ENCODE measurements around the gene ZNF79. TPM values are rescaled to one million over a fixed set of nuclear protein-coding genes. Genes with fewer than 3 reads are reported as not detected.

The ZNF79 gene
- total and polyA plus RNA-seq, 2 of the 8 experiments (the other 6 are each of a cell fraction or from before 2014, with no cell fraction given), result 2.4 to 7.4 TPM

DNA sequence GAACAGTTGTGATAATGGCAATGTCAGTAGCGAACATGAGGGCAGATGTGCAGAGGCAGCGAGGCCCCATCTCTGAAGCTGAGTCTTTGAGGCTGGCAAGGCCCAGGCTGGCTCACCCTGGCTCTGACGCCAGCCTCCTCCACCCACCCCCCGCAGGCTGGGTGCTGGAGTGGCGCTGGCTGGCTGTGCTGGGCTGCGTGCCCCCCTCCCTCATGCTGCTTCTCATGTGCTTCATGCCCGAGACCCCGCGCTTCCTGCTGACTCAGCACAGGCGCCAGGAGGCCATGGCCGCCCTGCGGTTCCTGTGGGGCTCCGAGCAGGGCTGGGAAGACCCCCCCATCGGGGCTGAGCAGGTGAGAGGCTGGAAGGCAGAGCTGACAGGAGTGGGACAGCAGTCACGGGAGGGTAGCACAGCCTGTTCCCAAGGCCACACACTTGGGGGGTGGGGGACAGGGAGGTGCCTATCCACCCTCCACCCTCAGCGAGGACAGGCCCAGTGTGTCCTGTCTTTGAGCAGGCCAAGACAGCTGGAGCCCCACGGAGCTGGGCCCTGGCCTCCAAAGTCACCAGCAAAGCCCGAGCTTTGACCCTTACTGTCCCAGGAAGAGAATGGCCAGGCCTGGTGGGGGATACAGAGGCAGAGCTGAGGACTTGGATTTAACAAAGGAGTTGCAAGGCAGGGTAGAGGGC lies 21.6 kb upstream of the ZNF79 start:
- Histone ChIP-seq H2BK12ac (ENCODE audit: low read depth, low read length) (no peak overlapping the region), H2BK15ac (ENCODE audit: low read length) (no peak overlapping the region), H2BK120ac (replicated peaks; ENCODE audit: low read depth, low read length) (no peak overlapping the region), H3K18ac (ENCODE audit: extremely low read depth, low read length) (no peak overlapping the region), H3K9me3 (ENCODE audit: insufficient read depth in 2 of 2, low read depth in 1 of 2, low read length in 1 of 2) (no peaks in the 10 kb centered on the region), H3K4me1 (replicated peaks in 1 of 4; ENCODE audit: control insufficient read depth in 3 of 4, insufficient read depth in 4 of 4, low read length in 3 of 4) (peaks cover 0 to 7% (median 5%) of the 10 kb centered on the region in 4 experiments; a peak in 6 of 7 replicates), H4K20me1 (replicated peaks in 1 of 2; ENCODE audit: control insufficient read depth in 1 of 2, insufficient read depth in 2 of 2, low read length in 2 of 2) (peaks cover 10 to 19% of the 10 kb centered on the region in 2 experiments), H2BK20ac (ENCODE audit: low read length) (no peak overlapping the region), H2AFZ (ENCODE audit: low read length) (no peak overlapping the region), H4K5ac (ENCODE audit: insufficient read length, low read depth, low read length) (no peak overlapping the region), H3K79me2 (ENCODE audit: control insufficient read depth in 1 of 2, insufficient read depth in 2 of 2, low read length in 2 of 2) (peaks cover 0 to 15% of the 10 kb centered on the region in 2 experiments; a peak in 1 of 4 replicates), H2AK5ac (ENCODE audit: low read depth, low read length) (no peak overlapping the region), H3K4ac (replicated peaks; ENCODE audit: insufficient read length, low read depth, low read length) (no peak overlapping the region), H4K8ac (ENCODE audit: extremely low read depth, insufficient read depth, low read length) (no peak overlapping the region), H3K36me3 (ENCODE audit: control insufficient read depth in 2 of 4, insufficient read depth in 4 of 4, low read length in 3 of 4) (peaks cover 4 to 13% (median 7%) of the 10 kb centered on the region in 4 experiments; a peak in 6 of 8 replicates), H3K79me1 (ENCODE audit: low read depth, low read length) (peaks cover 3% of the 10 kb centered on the region), H3K14ac (ENCODE audit: insufficient read length) (no peak overlapping the region), H3K27ac (ENCODE audit: low read depth, low read length) (no peak overlapping the region), H3K4me2 (ENCODE audit: insufficient read depth in 1 of 2, low read depth in 2 of 2, low read length in 2 of 2) (no peak overlapping the region), H3K4me3 (ENCODE audit: extremely low read depth in 1 of 4, insufficient read depth in 2 of 4, low read depth in 3 of 4, low read length in 4 of 4) (no peak overlapping the region), H3K23ac (ENCODE audit: insufficient read length) (no peak overlapping the region), H4K91ac (replicated peaks; ENCODE audit: insufficient read length, low read length) (no peak overlapping the region), H3K56ac (replicated peaks; ENCODE audit: insufficient read length, low read depth, low read length) (no peak overlapping the region), H3K9ac (replicated peaks in 1 of 4; ENCODE audit: extremely low read depth in 1 of 4, low read depth in 3 of 4, low read length in 3 of 4) (no peak overlapping the region), H3K27me3 (replicated peaks in 1 of 4; ENCODE audit: control insufficient read depth in 3 of 4, extremely low read depth in 1 of 4, insufficient read depth in 3 of 4, low read length in 3 of 4) (no peaks in the 10 kb centered on the region), H3K23me2 (ENCODE audit: low read depth, low read length) (peaks cover 5% of the 10 kb centered on the region; the same call in 1 of the 2 replicates), H2BK5ac (ENCODE audit: low read depth, low read length) (0 out of 2 replicates have a peak overlapping the region, but pooled peaks have one; percentile 66)
- ChIA-PET POLR2A (ENCODE audit: partially characterized antibody) (interaction anchor here (1.2 to 3.0 kb wide), 5 partner anchors 13 to 48 kb away, joined by 3 to 12 read pairs (median 4); partner anchors contain the start of genes LRSAM1, RPL12 and ZNF79), CTCF (ENCODE audit: partially characterized antibody) (interaction anchor here (0.8 to 1.9 kb wide), 6 partner anchors 8 to 149 kb away, joined by 3 to 10 read pairs (median 3); no protein-coding TSS in a partner anchor)
- no peak for TF ChIP-seq CHD1 (IDR thresholded peaks at IDR 0.05; ENCODE audit: low read depth, low read length)
- TF ChIP-seq MAFK (IDR thresholded peaks at IDR 0.05; ENCODE audit: low read depth, low read length), result peak; percentile 60; the same call in 1 of the 2 replicates
- no peak for DNase-seq (ENCODE audit: low read depth in 1 of 2, low spot score in 2 of 2)
- no peak for FAIRE-seq
- whole genome bisulfite sequencing, 2 experiments (ENCODE audit: extremely low coverage in 1 of 2, insufficient coverage in 1 of 2, insufficient read length in 1 of 2, insufficient replicate concordance in 2 of 2, low coverage in 1 of 2, low lambda C conversion rate in 2 of 2, missing lambda C conversion rate in 1 of 2), result 89% methylated on average over 18 of the region's 18 CpGs; no CpG with 5 or more reads in 1 of the 2 experiments

Data from H1 (cell line).